Mononuclear cell (primary cell): ENCODE data around the gene DET1. TPM values are rescaled to one million over a fixed set of nuclear protein-coding genes. Genes with fewer than 3 reads are reported as not detected.
A peak's percentile ranks its signal among the peaks of the same experiment; 100 is the strongest.
"Not testable (repeated sequence)": the region's sequence is repeated elsewhere in the genome, so short reads cannot be mapped to it uniquely, and the experiment has no call there.

Experiments
- H3K27me3 ChIP-seq: 2 replicates; pipeline ENCODE4 v1.6.0; 2011; ENCODE audit warnings: low read length, control low read depth; ENCODE audit not compliant: insufficient read depth
- H3K4me1 ChIP-seq: 2 replicates; pipeline ENCODE4 v1.5.1; 2011; ENCODE audit warnings: mild to moderate bottlenecking, low read length, control low read depth; ENCODE audit not compliant: insufficient read depth
- H3K4me3 ChIP-seq: 2 replicates; pipeline ENCODE4 v1.5.1; 2011; ENCODE audit warnings: mild to moderate bottlenecking, low read length, moderate library complexity
- H3K9me3 ChIP-seq: 2 replicates; pipeline ENCODE4 v1.5.1; 2011; ENCODE audit warnings: low read depth, mild to moderate bottlenecking, control low read depth, low read length
- total RNA-seq: library from RNA; depleted of rRNA; stranded (reverse); fragments of >200 nt; gene quantifications from one replicate; pipeline ENCODE4 v1.2.3, GENCODE V29; 2012

The DET1 gene
- total RNA-seq, 1 donor, result 2.2 TPM

DNA sequence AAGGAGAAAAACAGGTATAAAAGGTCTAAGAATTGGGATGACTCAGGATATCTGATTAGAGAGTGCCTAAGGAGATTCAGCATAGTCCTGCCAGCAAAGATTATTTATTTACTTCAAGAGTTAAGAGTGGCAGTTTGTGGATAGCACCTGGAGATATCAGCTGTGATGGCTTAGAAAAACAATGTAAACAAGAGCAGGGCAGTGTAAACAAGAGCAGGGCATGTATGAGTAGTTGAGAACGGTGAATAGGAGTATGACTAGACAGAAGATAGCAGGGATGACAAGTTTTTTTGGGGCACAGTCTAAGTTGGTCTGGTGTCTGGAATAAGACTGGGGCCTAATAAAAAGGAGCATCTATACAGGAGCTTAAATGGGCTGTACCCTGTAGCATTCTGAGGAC lies 1.5 kb upstream of the DET1 start:
- H3K4me3 ChIP-seq, H3K9me3 ChIP-seq, H3K4me1 ChIP-seq, H3K27me3 ChIP-seq: not testable (repeated sequence)

DNA sequence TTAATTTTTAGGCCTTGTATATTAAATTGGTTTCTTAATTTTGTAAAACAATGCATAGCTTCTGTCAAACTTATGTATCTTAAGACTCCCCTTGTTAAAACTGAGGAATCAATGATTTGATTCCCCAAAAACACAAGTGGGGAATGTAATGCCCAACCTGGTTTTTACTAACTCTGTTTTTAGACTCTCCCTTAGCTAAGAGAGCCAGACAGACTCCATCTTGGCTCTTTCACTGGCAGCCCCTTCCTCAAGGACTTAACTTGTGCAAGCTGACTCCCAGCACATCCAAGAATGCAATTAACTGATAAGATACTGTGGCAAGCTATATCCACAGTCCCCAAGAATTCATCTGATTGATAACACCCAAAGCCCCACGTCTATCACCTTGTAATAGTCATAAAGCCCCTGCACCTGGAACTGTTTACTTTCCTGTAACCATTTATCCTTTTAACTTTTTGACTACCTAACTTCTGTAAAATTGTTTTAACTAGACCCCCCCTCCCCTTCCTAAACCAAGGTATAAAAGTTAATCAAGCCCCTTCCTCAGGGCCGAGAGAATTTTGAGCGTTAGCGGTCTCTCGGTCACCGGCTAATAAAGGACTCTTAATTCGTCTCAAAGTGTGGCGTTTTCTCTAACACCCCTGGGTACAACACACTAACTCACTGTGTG lies 768 bp downstream of the DET1 start:
- not testable (repeated sequence) for H3K9me3 ChIP-seq, H3K4me1 ChIP-seq, H3K27me3 ChIP-seq
- peak overlapping the region; percentile 70 for H3K4me3 ChIP-seq

DNA sequence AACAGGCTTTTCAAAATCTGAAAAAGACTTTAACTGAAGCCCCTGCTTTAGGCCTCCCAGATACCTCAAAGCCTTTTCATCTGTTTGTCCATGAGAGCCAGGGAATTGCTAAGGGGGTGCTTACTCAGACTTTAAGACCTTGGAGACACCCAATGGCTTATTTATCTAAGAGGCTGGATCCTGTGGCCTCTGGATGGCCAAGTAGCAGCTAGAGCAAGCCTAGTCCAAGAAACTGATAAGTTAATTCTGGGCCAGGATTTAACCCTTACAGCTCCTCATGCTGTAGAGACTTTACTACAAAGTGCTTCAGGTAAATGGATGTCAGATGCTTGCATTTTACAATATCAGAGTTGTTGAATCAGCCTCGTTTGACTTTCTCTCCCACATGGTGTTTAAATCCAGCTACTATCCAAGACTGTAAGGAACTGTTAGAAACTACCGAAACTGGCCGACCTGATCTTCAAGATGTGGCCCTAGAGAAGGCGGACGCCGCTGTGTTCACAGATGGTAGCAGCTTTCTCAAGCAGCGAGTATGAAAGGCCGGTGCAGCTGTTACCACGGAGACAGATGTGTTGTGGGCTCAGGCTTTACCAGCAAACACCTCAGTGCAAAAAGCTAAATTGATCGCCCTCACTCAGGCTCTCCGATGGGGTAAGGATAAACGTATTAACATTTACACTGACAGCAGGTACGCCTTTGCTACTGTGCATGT lies 3.3 kb downstream of the DET1 start:
- Histone ChIP-seq H3K4me1 (peaks cover 6% of the 10 kb centered on the region), H3K9me3 (no peaks in the 10 kb centered on the region), H3K27me3 (no peaks in the 10 kb centered on the region), H3K4me3 (no peak overlapping the region)

DNA sequence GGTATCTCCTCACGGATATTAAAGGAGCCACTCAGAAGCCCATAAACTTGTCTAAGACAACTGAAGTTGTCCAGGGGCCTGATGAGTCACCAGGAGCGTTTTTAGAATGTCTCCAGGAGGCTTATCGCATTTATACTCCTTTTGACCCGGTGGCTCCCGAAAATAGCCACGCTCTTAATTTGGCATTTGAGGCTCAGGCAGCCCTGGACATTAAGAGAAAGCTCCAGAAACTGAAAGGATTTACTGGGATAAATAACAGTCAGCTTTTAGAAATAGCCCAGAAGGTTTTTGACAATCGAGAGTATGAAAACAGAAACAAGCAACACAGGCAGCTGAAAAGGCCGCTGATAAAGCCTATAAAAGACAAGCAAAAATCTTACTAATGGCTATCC lies 4.1 kb downstream of the DET1 start:
- no peaks in the 10 kb centered on the region for H3K9me3 ChIP-seq
- H3K27me3 ChIP-seq, result no peaks in the 10 kb centered on the region
- H3K4me1 ChIP-seq, result peaks cover 6% of the 10 kb centered on the region
- no peak overlapping the region for H3K4me3 ChIP-seq

DNA sequence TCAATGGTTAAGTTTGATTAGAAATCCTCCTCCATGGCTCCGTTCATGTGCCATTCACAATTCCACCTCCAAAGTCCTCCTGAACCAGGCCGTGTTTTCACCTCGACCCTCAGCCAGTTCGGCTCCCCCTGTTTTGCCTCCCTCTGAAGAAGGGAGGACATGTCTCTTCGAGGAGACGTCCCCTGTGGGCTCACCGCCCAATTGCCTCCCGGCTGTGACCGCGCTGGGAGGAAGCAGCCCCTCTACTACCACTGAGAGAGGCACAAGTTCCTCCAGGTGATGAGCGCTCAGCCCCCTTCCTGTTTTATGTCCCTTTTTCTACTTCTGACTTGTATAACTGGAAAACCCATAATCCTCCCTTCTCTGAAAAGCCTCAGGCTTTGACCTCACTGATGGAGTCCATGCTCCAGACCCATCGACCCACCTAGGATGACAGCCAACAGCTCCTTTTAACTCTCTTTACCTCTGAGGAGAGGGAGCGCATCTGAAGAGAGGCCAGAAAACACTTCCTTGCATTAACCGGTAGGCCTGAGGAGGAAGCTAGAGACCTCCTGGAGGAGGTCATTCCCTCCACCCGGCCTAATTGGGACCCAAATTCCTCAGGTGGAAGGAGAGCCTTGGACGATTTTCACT lies 4.7 kb downstream of the DET1 start:
- Histone ChIP-seq H3K4me1 (peaks cover 2% of the 10 kb centered on the region), H3K27me3 (no peaks in the 10 kb centered on the region), H3K4me3 (no peak overlapping the region), H3K9me3 (no peaks in the 10 kb centered on the region)

DNA sequence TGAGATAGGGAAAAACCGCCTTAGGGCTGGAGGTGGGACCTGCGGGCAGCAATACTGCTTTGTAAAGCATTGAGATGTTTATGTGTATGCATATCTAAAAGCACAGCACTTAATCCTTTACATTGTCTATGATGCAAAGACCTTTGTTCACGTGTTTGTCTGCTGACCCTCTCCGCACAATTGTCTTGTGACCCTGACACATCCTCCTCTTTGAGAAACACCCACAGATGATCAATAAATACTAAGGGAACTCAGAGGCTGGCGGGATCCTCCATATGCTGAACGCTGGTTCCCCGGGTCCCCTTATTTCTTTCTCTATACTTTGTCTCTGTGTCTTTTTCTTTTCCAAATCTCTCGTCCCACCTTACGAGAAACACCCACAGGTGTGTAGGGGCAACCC lies 5.4 kb downstream of the DET1 start:
- not testable (repeated sequence) for H3K4me3 ChIP-seq, H3K9me3 ChIP-seq, H3K27me3 ChIP-seq, H3K4me1 ChIP-seq

DNA sequence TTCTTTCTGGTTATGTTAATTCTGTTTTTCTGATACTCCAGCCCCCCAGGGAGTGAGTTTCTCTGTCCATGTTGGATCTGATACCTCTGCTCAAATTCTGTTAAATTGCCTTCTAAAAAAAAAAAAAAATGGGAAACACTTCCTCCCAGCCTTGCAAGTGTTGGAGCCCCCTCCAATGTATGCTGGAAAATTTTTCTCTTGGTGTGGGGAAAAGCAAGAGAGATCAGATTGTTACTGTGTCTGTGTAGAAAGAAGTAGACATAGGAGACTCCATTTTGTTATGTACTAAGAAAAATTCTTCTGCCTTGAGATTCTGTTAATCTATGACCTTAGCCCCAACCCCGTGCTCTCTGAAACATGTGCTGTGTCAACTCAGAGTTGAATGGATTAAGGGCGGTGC lies 6.1 kb downstream of the DET1 start:
- not testable (repeated sequence) for H3K27me3 ChIP-seq, H3K4me3 ChIP-seq, H3K4me1 ChIP-seq, H3K9me3 ChIP-seq

DNA sequence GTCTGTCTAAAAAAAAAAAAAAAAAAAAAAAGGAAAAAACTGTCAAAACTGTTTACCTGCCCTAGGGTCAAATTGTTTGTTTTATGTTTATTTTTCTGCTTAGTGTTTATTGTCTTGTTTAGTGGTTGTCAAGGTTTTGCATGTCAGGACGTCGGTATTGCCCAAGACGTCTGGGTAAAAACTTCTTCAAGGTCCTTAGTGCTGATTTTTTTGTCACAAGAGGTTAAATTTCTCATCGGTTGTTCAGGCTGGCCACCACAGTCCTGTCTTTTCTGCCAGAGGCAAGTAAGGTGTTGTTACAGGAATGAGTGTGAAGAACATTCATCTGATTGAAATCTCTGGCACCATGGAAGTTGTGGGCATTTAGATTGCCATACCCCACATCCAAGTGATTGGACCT lies 7.0 kb downstream of the DET1 start:
- Histone ChIP-seq H3K9me3 (peaks cover 7% of the 10 kb centered on the region), H3K4me3 (no peak overlapping the region), H3K27me3 (no peaks in the 10 kb centered on the region), H3K4me1 (no peaks in the 10 kb centered on the region)

DNA sequence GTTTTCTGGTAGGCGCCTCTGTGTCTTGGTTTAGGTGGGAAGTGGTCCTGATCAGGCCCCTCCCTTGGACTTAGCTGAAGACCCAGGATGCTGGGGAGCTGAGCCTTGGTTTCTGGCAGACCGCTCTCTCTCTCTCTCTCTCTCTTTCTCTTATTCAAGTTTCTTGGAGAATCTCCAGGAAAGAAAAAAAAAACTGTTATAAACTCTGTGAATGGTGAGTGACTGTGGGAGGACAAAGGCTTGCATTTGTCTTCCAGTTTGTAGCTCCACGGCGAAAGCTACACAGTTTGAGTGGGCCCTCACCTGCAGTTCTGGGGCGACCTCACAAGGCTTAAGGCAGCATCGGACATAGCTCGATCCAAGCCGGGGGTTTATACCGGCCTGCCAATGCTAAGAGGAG lies 7.5 kb downstream of the DET1 start:
- Histone ChIP-seq H3K27me3 (no peaks in the 10 kb centered on the region), H3K4me3 (no peak overlapping the region), H3K9me3 (peaks cover 9% of the 10 kb centered on the region), H3K4me1 (no peaks in the 10 kb centered on the region)

DNA sequence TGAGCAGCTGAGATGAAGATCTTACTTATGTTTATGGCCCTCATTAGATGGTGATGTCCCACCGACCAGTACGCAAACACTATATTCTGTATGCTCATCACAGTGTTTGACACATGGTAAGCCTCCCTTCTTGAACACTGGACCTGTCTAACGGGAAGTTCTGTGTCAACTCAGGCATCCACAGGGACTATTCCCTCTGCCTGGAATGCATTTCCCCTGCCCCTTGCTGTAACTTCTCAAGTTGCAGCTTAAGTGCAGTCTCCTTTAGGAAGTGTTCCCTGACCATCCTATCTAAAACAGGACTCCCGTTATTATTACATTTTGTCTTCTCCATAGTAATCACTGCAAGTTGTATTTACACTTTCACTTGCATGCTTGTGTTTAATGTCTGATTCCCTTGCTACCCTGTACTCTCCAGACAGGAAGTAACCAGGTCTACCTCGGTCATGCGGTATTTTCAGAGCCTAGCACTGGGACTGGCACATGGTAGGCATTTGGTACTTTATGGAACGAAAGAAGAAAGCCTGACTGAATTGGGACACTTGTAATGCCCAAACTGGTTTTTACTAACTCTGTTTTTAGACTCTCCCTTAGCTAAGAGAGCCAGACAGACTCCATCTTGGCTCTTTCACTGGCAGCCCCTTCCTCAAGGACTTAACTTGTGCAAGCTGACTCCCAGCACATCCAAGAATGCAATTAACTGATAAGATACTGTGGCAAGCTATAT lies 8.7 kb downstream of the DET1 start:
- Histone ChIP-seq H3K4me1 (no peaks in the 10 kb centered on the region), H3K9me3 (peaks cover 9% of the 10 kb centered on the region), H3K4me3 (no peak overlapping the region), H3K27me3 (no peaks in the 10 kb centered on the region)

DNA sequence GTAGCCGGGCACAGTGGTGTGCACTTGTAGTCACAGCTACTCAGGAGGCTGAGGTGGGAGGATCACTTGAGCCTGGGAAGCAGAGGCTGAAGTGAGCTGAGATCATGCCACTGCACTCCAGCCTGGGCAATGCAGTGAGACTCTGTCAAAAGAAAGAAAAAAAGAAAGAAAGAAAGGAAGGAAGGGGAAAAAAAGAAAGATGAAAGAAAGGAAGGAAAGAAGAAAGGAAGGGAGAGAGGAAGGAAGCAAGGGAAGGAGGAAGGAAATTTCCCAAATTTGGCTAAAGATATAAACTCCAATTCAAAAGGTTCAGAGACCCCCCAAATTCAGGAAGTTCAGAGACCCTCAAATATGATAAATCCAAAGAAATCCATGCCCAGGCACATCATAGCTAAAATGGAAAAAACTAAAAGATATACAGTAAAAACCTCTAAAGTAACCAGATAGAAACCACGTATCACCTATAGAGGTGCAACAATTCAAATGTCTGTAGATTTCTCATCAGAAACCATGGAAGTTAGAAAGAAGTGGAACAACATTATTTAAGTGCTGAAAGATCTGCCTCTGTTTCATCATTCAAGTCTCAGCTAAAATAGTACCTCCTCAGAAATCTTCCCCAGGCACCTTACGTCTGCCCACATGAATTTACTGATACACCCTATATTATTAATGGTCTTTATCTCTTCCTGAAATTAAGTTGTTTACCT lies 10.7 kb downstream of the DET1 start:
- Histone ChIP-seq H3K4me1 (no peaks in the 10 kb centered on the region), H3K9me3 (peaks cover 9% of the 10 kb centered on the region), H3K4me3 (no peak overlapping the region), H3K27me3 (no peaks in the 10 kb centered on the region)

DNA sequence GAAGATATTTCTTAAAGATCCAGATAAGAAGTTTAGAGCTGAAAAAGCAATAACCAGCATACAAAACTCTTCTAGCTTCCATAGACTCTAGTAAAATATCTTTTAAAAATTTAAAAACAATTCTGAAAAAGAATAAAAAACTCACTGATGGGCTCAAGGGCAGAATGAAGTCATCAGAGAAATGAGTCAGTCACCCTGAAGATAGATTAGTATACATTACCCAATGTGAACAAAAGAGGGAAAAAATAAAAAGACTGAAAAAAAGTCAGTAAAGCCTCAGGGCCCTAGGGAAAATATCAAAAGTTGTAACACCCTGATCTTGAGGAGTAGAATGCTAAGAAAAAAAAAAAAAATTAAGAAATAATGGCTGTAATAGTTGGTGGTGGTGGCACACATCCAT lies 11.4 kb downstream of the DET1 start:
- Histone ChIP-seq H3K9me3 (peaks cover 9% of the 10 kb centered on the region), H3K4me3 (no peak overlapping the region), H3K4me1 (no peaks in the 10 kb centered on the region), H3K27me3 (no peaks in the 10 kb centered on the region)

DNA sequence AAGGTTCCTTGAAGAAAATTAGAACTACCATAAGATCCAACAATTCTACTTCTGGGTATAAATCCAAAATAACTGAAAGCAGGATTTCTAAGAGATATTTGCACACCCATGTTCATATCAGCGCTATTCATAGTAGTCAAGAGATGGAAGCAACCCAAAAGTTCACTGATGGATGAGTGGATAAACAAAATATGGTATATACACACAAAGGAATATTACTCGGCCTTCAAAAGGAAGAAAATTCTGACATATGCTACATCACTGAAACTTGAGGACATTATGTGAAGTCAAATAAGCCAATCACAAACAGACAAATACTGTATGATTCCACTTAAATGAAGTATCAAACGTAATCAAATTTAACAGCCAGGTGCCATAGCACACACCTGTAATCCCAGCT lies 13.1 kb downstream of the DET1 start:
- peaks cover 9% of the 10 kb centered on the region for H3K9me3 ChIP-seq
- no peaks in the 10 kb centered on the region for H3K4me1 ChIP-seq
- H3K4me3 ChIP-seq, result no peak overlapping the region
- H3K27me3 ChIP-seq, result no peaks in the 10 kb centered on the region

DNA sequence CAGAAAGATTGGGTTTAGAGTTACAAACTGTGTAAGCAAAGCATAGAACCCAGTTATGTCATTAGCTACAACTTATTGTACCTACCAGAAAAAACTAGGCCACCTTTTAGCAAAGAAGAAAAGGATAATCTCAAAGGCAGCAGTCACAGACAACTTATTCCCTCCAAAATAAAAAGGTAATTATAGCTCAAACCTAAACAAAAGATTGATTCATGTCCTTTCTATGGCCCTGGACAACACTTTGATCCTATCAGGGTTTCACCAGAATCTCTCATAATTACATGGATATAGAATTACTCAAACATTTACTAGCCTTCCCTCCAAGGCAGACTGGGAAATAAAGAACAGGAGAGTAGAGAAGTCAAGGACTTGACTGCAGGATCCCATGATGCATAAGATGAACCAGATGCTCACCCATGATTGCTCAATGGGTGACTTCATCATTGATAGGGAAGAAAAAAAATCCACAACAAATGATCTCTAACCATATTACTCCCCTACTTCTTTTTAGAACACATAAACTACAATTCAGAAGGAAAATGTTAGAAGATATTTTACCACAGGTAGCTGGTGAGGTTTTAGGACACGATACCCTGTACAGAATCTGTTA lies 17.4 kb downstream of the DET1 start:
- no peak overlapping the region for H3K4me3 ChIP-seq

More for the DNA sequence above, 17.4 kb downstream of the DET1 start:
- H3K9me3 ChIP-seq, result no peaks in the 10 kb centered on the region
- H3K27me3 ChIP-seq, result no peaks in the 10 kb centered on the region
- H3K4me1 ChIP-seq, result no peaks in the 10 kb centered on the region
